ENCODE results near the gene IHH. TPM values are rescaled to one million over a fixed set of nuclear protein-coding genes. Genes with fewer than 3 reads are reported as not detected.

Gene IHH
- total and polyA plus RNA-seq, 9 of the 15 experiments (the other 6 are each of a cell fraction or from before 2014, with no cell fraction given), result 0.07 TPM; not detected in 8

GRCh38 chr2:219104107-219105035 lies 43.6 kb upstream of the IHH start (continued):
- TF ChIP-seq CREB5 (CRISPR knock-in tag; IDR thresholded peaks at IDR 0.05) (no peak), CBX3 (IDR thresholded peaks at IDR 0.05; ENCODE audit: borderline replicate concordance in 1 of 2, low read length in 2 of 2) (no peak), ZC3H11A (IDR thresholded peaks at IDR 0.05; ENCODE audit: low read depth, low read length) (no peak), VEZF1 (CRISPR knock-in tag; IDR thresholded peaks at IDR 0.05) (no peak), ARID1B (IDR thresholded peaks at IDR 0.05) (no peak), ZNF699 (CRISPR knock-in tag; IDR thresholded peaks at IDR 0.05; ENCODE audit: insufficient replicate concordance) (no peak), TOE1 (IDR thresholded peaks at IDR 0.05; ENCODE audit: borderline replicate concordance) (no peak), TOE1 (CRISPR knock-in tag; IDR thresholded peaks at IDR 0.05; ENCODE audit: borderline replicate concordance, low read depth) (no peak), ZBTB2 (IDR thresholded peaks at IDR 0.05) (no peak), ILK (tag; IDR thresholded peaks at IDR 0.05; ENCODE audit: borderline replicate concordance, low read depth) (no peak), CAMTA2 (CRISPR knock-in tag; conservative IDR thresholded peaks at IDR 0.05) (no peak), ETV5 (CRISPR knock-in tag; IDR thresholded peaks at IDR 0.05; ENCODE audit: low read depth) (no peak), ARID2 (IDR thresholded peaks at IDR 0.05) (no peak), PCBP2 (IDR thresholded peaks at IDR 0.05; ENCODE audit: low read depth, low read length, poor library complexity, severe bottlenecking) (no peak), SMC3 (conservative IDR thresholded peaks at IDR 0.05; ENCODE audit: insufficient read depth, low read depth, low read length) (peak; percentile 44), NR0B1 (IDR thresholded peaks at IDR 0.05; ENCODE audit: partially characterized antibody) (no peak), EHMT2 (IDR thresholded peaks at IDR 0.05) (no peak), SPI1 (IDR thresholded peaks at IDR 0.05; ENCODE audit: borderline replicate concordance, low read depth, low read length) (no peak)
- TF ChIP-seq, protein P1, sequence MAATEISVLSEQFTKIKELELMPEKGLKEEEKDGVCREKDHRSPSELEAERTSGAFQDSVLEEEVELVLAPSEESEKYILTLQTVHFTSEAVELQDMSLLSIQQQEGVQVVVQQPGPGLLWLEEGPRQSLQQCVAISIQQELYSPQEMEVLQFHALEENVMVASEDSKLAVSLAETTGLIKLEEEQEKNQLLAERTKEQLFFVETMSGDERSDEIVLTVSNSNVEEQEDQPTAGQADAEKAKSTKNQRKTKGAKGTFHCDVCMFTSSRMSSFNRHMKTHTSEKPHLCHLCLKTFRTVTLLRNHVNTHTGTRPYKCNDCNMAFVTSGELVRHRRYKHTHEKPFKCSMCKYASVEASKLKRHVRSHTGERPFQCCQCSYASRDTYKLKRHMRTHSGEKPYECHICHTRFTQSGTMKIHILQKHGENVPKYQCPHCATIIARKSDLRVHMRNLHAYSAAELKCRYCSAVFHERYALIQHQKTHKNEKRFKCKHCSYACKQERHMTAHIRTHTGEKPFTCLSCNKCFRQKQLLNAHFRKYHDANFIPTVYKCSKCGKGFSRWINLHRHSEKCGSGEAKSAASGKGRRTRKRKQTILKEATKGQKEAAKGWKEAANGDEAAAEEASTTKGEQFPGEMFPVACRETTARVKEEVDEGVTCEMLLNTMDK (IDR thresholded peaks at IDR 0.05; ENCODE audit: borderline replicate concordance, insufficient read depth, low read depth, low read length, poor library complexity, severe bottlenecking), result peak; percentile 16
